Hepatocyte (in vitro differentiated cells): ENCODE measurements around the gene MBD3L2B. TPM values are rescaled to one million over a fixed set of nuclear protein-coding genes. Genes with fewer than 3 reads are reported as not detected.
"Not testable (repeated sequence)": the region's sequence is repeated elsewhere in the genome, so short reads cannot be mapped to it uniquely, and the experiment has no call there.

Experiments used
- DNase-seq: peaks from one replicate; pipeline ENCODE4 v3.0.0-alpha.2; 2016; ENCODE audit warnings: low spot score
- H2AFZ ChIP-seq: fragments of 200-600 bp; sonication (generic); 2 replicates; pipeline ENCODE4 v1.6.0; 2016; ENCODE audit warnings: antibody characterized with exemption, mild to moderate bottlenecking
- H3K27ac ChIP-seq: fragments of 200-600 bp; sonication (generic); 2 replicates; pipeline ENCODE4 v1.5.1; 2016; ENCODE audit warnings: mild to moderate bottlenecking
- H3K27me3 ChIP-seq: fragments of 200-600 bp; sonication (generic); 2 replicates; pipeline ENCODE4 v1.6.1; 2016
- H3K36me3 ChIP-seq: fragments of 200-600 bp; sonication (generic); replicated peaks from 2 replicates; pipeline ENCODE4 v1.5.1; 2016; ENCODE audit warnings: low read depth; ENCODE audit not compliant: insufficient read depth
- H3K4me1 ChIP-seq: fragments of 200-600 bp; sonication (generic); 2 replicates; pipeline ENCODE4 v1.5.1; 2016; ENCODE audit warnings: mild to moderate bottlenecking, moderate library complexity; ENCODE audit not compliant: insufficient read depth
- H3K4me2 ChIP-seq: fragments of 200-600 bp; sonication (generic); 2 replicates; pipeline ENCODE4 v1.6.0; 2016
- H3K4me3 ChIP-seq: fragments of 200-600 bp; sonication (generic); 2 replicates; pipeline ENCODE4 v1.5.1; 2016; ENCODE audit warnings: mild to moderate bottlenecking
- H3K79me2 ChIP-seq: fragments of 200-600 bp; sonication (generic); 2 replicates; pipeline ENCODE4 v1.6.0; 2017; ENCODE audit warnings: mild to moderate bottlenecking
- H3K9me2 ChIP-seq: fragments of 200-600 bp; sonication (generic); replicated peaks from 2 replicates; pipeline ENCODE4 v1.6.0; 2017; ENCODE audit warnings: mild to moderate bottlenecking; ENCODE audit not compliant: insufficient read depth
- H3K9me3 ChIP-seq: fragments of 200-600 bp; sonication (generic); 2 replicates; pipeline ENCODE4 v1.5.1; 2016; ENCODE audit warnings: low read depth, mild to moderate bottlenecking
- H4K20me1 ChIP-seq: fragments of 200-600 bp; sonication (generic); 2 replicates; pipeline ENCODE4 v1.6.0; 2016; ENCODE audit warnings: mild to moderate bottlenecking; ENCODE audit not compliant: insufficient read depth, poor library complexity, severe bottlenecking
- WGBS: methylation state at CpG from one replicate; pipeline ENCODE4 v1.1.6; 2016; ENCODE audit warnings: low lambda C conversion rate; ENCODE audit errors: missing lambda C conversion rate; 5-methylcytosine and 5-hydroxymethylcytosine counted together
- polyA plus RNA-seq: library from polyadenylated mRNA; unstranded; fragments of >200 nt; fragmentation: Nextera tagmentation; extraction: Ambion mirVana; gene quantifications from 2 replicates; pipeline ENCODE4 v1.2.1, GENCODE V29; 2016
- total RNA-seq: library from RNA; depleted of rRNA; stranded (reverse); fragments of >200 nt; gene quantifications from 2 replicates; pipeline ENCODE4 v1.2.3, GENCODE V29; 2014

Gene MBD3L2B
- total and polyA plus RNA-seq, 2 experiments from 2014 or later = not detected

DNA sequence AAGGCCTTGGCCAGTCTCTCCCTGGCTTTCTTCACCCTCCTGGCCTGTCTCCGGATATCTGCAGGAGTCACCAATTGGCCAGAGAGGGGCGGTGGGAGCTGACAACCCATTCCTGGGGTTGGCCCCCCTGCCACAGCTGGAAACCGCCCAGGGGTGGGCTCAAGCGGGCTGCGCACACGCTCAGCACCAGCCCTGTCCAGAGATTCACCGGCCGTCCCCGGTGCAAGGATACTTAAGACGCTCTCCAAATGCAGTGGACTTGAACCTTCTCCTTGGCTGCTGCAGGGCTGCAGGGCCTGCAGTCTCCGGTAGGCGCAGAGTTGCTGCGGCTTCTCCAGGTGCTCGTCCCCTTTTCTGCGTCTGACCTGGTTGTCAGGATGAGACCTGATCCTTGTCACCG lies 35.1 kb upstream of the MBD3L2B start:
- not testable (repeated sequence) for H3K79me2 ChIP-seq, H3K27me3 ChIP-seq, DNase-seq, H3K4me3 ChIP-seq, H3K4me2 ChIP-seq, H3K36me3 ChIP-seq, H3K9me2 ChIP-seq, H4K20me1 ChIP-seq, H3K9me3 ChIP-seq, H3K27ac ChIP-seq, H3K4me1 ChIP-seq, H2AFZ ChIP-seq
- 75% methylated on average over 6 of the region's 16 CpGs for WGBS

DNA sequence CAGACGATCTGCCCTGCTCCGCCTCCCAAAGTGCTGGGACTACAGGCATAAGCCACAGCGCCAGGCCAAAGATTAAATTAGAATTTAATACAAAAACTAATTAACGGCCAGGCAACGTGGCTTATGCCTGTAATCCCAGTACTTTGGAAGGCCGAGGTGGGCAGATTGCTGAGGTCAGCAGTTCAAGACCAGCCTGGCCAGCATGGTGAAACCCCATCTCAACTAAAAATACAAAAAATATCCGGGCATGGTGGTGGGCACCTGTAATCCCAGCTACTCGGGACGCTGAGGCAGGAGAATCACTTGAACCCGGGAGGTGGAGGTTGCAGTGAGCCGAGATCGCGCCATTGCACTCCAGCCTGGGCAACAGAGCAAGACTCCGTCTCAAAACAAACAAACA lies 34.4 kb upstream of the MBD3L2B start:
- H3K4me3 ChIP-seq, H3K27me3 ChIP-seq, H3K27ac ChIP-seq, H2AFZ ChIP-seq, H3K79me2 ChIP-seq, H4K20me1 ChIP-seq, H3K4me2 ChIP-seq, H3K4me1 ChIP-seq, H3K9me3 ChIP-seq, H3K36me3 ChIP-seq, DNase-seq, H3K9me2 ChIP-seq: not testable (repeated sequence)
- WGBS = 87% methylated on average over 14 of the region's 14 CpGs

DNA sequence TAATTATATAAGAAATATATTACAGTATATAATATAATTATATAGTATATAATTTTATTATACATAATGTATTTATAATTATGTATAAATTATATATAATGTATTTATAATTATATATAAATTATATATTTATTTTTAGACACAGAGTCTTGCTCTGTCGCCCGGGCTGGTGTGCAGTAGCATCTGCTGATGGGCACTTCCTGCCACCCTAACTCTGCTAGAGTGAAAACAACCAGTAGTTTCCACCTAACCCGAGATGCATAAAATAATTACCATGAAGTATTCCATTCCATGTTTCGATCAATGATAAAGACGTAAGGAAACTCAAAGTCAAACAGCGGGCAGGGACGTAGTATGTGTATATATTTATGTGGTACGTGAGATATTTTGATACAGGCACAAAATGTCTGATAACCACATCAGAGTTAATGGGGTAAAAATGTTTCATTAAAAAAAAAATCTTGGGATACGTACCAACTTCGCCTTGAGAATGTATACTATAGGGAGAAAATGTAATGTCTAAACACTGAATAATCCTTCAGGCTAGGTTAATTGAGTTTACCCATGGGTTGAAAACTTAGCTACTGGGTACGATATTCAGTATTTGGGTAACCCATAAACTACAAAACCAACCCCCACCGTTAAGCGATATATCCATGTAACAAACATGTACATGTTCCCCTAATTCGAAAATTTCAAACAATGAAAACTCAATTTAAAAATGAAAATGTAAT lies 33.6 kb upstream of the MBD3L2B start:
- H3K4me1 ChIP-seq, H3K9me3 ChIP-seq, H2AFZ ChIP-seq, H3K9me2 ChIP-seq, H4K20me1 ChIP-seq, H3K79me2 ChIP-seq, H3K27me3 ChIP-seq, H3K36me3 ChIP-seq, H3K4me2 ChIP-seq, DNase-seq, H3K27ac ChIP-seq, H3K4me3 ChIP-seq: not testable (repeated sequence)
- 91% methylated on average over 13 of the region's 14 CpGs for WGBS

DNA sequence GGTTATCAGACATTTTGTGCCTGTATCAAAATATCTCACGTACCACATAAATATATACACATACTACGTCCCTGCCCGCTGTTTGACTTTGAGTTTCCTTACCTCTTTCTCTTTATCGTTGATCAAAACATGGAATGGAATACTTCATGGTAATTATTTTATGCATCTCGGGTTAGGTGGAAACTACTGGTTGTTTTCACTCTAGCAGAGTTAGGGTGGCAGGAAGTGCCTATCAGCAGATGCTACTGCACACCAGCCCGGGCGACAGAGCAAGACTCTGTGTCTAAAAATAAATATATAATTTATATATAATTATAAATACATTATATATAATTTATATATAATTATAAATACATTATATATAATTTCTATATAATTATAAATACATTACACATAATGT lies 31.7 kb upstream of the MBD3L2B start:
- H3K27ac ChIP-seq, H3K4me2 ChIP-seq, H3K9me2 ChIP-seq, H3K27me3 ChIP-seq, DNase-seq, H3K79me2 ChIP-seq, H3K4me1 ChIP-seq, H2AFZ ChIP-seq, H4K20me1 ChIP-seq, H3K9me3 ChIP-seq, H3K36me3 ChIP-seq, H3K4me3 ChIP-seq: not testable (repeated sequence)
- WGBS = 93% methylated on average over 7 of the region's 7 CpGs

DNA sequence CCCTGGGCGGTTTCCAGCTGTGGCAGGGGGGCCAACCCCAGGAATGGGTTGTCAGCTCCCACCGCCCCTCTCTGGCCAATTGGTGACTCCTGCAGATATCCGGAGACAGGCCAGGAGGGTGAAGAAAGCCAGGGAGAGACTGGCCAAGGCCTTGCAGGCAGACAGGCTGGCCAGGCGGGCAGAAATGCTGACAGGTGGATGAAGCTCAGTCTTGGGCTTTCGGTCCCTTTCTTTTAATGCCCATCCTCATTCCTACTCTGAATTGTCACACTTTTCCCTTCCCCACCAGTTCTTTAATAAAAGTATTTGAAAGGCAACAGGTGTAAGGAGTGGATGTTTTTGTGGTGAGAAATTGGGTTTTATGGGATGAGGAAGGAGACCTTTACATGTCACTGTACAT lies 30.2 kb upstream of the MBD3L2B start:
- H3K27me3 ChIP-seq, DNase-seq, H4K20me1 ChIP-seq, H3K4me2 ChIP-seq, H3K4me1 ChIP-seq, H3K36me3 ChIP-seq, H3K4me3 ChIP-seq, H3K9me3 ChIP-seq, H3K27ac ChIP-seq, H2AFZ ChIP-seq, H3K79me2 ChIP-seq, H3K9me2 ChIP-seq: not testable (repeated sequence)
- WGBS = 93% methylated on average over 3 of the region's 5 CpGs

DNA sequence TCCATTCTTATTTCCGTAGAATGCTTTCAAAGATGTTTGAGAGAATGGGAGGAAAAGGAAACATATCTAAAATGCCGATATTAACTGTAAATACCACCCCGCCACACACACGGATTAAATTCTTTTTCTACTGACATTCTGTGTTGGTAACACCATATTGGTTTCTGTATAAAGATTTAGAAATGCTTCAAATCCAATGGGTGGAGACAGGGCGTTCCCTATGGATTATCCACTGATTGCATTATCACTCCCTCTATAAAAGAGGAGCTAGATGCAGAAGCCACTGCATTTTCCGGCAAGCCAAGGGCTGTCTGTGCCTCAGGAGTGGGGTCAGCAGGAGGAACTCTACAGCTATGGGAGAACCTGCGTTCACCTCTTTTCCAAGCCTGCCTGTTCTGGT lies 27.8 kb upstream of the MBD3L2B start, which contains the start of gene MBD3L2:
TSS of gene MBD3L2 (plus strand) at position 301 of the 400 bp plus-strand sequence. CDS start at position 354, 53 bp downstream.
- H3K9me2 ChIP-seq, H3K79me2 ChIP-seq, H3K27me3 ChIP-seq, H3K36me3 ChIP-seq, H3K4me1 ChIP-seq, DNase-seq, H3K9me3 ChIP-seq, H4K20me1 ChIP-seq, H3K4me3 ChIP-seq, H3K4me2 ChIP-seq, H3K27ac ChIP-seq, H2AFZ ChIP-seq: not testable (repeated sequence)
- no CpG with 5 or more reads among the region's 7 CpGs for WGBS

DNA sequence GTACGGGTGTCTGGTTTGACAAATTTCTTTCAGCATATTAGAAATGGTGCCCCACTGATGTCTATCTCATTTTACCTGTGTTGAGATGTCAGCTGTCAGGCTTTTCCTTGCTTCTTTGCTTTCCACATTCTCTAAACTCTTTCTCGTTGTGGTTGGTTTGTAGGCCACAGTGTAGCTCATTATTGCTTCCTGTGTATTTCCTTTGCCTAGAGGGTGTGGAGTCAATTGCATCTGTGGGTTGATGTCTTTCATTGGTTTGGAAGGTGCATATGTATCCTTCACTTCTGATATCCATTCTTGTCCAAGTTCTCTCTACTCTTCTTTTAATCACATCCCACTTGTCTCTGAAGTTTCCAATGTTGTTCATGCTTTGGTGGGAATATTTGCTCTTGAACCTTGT lies 20.3 kb upstream of the MBD3L2B start:
- not testable (repeated sequence) for H3K79me2 ChIP-seq, H3K27ac ChIP-seq, H3K4me3 ChIP-seq, H3K4me1 ChIP-seq, H3K27me3 ChIP-seq, H3K9me3 ChIP-seq, H2AFZ ChIP-seq, H3K4me2 ChIP-seq, H3K36me3 ChIP-seq, H3K9me2 ChIP-seq, H4K20me1 ChIP-seq, DNase-seq
- no CpG with 5 or more reads among the region's 2 CpGs for WGBS

DNA sequence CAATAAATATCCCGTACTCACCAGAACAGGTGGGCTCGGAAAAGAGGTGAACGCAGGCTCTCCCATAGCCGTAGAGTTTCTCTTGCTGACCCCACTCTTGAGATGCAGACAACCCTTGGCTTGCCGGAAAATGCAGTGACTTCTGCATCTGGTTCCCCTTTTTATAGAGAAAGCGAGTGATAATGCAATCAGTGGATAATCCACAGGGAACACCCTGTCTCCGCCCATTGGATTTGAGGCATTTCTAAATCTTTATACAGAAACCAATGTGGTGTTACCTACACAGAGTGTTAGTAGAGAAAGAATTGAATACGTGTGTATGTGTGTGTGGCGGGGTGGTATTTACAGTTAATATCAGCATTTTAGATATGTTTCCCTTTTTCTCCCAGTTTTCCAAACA lies 18.8 kb upstream of the MBD3L2B start, which contains the start of gene MBD3L4:
TSS of gene MBD3L4 (minus strand) at position 101 of the 400 bp plus-strand sequence. CDS start at position 66, 35 bp downstream.
- H3K9me3 ChIP-seq, H3K79me2 ChIP-seq, H3K36me3 ChIP-seq, H3K4me2 ChIP-seq, H3K27ac ChIP-seq, H3K9me2 ChIP-seq, H4K20me1 ChIP-seq, H2AFZ ChIP-seq, H3K4me1 ChIP-seq, H3K4me3 ChIP-seq, H3K27me3 ChIP-seq, DNase-seq: not testable (repeated sequence)
- 97% methylated on average over 2 of the region's 9 CpGs for WGBS

DNA sequence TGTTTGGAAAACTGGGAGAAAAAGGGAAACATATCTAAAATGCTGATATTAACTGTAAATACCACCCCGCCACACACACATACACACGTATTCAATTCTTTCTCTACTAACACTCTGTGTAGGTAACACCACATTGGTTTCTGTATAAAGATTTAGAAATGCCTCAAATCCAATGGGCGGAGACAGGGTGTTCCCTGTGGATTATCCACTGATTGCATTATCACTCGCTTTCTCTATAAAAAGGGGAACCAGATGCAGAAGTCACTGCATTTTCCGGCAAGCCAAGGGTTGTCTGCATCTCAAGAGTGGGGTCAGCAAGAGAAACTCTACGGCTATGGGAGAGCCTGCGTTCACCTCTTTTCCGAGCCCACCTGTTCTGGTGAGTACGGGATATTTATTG lies 9.0 kb upstream of the MBD3L2B start, which contains the start of gene MBD3L5:
TSS of gene MBD3L5 (plus strand) at position 301 of the 400 bp plus-strand sequence. CDS start at position 335, 34 bp downstream.
- not testable (repeated sequence) for H3K79me2 ChIP-seq, H3K4me3 ChIP-seq, H3K9me3 ChIP-seq, H2AFZ ChIP-seq, H4K20me1 ChIP-seq, H3K4me1 ChIP-seq, H3K36me3 ChIP-seq, H3K9me2 ChIP-seq, H3K27ac ChIP-seq, DNase-seq, H3K4me2 ChIP-seq, H3K27me3 ChIP-seq
- WGBS = no CpG with 5 or more reads among the region's 9 CpGs
